Activated CD4-positive, alpha-beta T cell treated with anti-CD3 and anti-CD28 coated beads for 4 hours (primary cell): ENCODE measurements around the gene ZNF574.

Experiments used
- DNase-seq, 2 donors: peaks; one replicate each; pipeline ENCODE4 v3.0.0-alpha.2; 2020

The ZNF574 gene

GRCh38 chr19:42109896-42110295 is 33.9 kb downstream of the ZNF574 start:
- DNase-seq, result no peak

DNA sequence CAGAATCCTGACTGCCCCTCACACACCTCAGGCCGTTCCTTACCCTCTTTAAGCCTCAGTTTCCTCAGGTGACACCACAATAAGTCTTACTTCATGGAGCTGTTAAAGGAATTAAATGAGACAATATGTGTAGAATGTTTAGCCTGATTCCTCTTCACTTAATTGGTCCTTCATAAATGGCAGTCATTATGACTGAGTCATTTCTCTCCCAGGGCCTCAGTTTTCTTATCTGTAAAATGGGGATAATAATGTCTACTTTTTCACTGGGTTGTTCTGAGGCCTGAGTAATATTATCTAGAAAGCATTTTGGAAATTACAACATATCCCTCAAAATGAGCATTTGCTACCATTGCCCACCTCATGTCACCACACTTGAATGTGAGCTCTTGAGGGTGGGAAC is 34.7 kb downstream of the ZNF574 start:
- no peak for DNase-seq

GRCh38 chr19:42111384-42111783 is 35.4 kb downstream of the ZNF574 start:
- DNase-seq, result no peak

- no peak for DNase-seq
Measured at GRCh38 chr19:42111811-42112210, 35.8 kb downstream of the ZNF574 start.

DNA sequence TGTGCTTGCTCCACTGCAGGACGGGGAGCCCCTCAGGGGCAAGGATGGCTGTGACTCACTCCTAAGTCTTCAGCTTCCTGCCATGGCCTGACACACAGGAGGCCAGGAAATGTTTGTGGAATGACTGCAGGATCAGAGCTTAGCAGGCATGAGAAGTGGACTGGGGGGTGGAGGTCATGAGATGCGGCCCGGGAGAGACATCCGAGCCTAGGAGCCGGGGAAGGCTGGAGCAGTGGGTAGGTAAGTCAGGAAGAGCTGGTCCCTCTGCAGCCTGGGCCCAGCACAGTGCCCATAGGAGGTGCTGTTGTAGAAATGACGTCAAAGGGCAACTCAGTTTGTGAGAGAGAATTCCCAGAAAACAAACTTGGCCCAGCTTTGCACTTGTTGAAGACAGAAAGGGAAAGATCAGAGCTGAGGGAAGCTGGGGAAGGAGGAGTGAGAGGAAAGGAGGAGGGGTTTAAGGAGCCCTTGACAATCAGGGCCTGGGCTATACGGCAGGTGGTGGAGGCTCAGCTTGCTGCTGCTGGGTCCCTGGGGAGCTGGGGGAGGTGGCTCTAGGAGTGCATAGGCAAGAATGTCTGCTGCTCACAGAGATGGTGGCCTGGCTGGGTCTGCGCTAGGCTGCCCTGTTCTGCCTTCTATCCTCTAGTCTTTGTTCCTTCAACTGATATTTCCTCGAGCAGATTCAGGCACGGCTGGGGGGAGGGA is 37.8 kb downstream of the ZNF574 start:
- DNase-seq, result no peak

GRCh38 chr19:42114412-42114811 is 38.4 kb downstream of the ZNF574 start:
- DNase-seq, result no peak

DNA sequence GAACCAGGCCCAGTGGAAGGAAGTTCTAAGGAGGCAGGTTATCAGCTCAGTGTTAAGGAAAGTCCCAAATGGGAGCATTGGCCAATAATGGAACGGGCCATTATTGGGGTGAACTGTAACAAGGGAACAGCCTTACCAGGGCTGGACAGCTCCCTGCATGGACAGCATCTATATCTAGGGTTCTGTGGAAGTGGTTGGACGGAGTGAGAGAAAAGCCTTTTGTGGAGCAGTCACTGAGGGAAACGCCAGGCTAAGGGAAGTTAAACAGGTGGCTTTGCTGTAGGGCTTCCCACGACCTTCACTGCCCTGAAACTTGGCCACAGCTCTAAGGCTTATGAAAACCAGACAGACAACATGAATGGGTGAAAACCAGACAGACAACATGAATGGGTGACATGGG is 39.3 kb downstream of the ZNF574 start:
- DNase-seq, result no peak

GRCh38 chr19:42115705-42116104 is 39.7 kb downstream of the ZNF574 start:
- DNase-seq, result no peak

- no peak for DNase-seq
Measured at GRCh38 chr19:42116308-42117075, 40.5 kb downstream of the ZNF574 start.

GRCh38 chr19:42117076-42117475 is 41.1 kb downstream of the ZNF574 start:
- no peak for DNase-seq

DNA sequence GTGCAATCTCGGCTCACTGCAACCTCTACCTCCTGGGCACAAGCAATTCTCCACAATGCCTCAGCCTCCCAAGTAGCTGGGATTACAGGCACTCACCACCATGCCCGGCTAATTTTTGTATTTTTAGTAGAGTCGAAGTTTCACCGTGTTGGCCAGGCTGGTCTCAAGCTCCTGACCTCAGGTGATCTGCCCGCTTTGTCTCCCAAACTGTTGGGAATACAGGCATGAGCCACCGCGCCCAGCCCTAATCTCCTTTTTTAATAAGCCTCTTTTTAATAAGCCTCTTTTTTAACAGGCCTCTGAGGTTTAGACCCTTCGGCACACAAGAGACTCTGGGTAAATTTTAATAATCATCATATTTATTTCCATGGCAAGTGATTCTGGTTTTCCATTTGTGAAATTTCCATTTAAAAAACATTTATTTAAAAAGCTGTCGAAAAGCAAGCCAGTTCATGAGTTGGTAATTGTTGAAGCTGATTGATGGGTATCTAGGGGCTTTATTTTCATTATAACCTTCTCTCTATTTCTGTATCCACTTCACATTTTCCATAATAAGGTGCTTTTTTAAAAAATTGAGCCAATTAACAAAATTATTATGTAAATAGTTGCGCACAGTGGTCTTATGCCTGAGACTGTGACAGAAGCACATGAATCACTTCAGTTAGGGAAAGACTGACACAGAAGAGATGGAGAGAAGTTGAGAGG is 44.5 kb downstream of the ZNF574 start:
- no peak for DNase-seq

DNA sequence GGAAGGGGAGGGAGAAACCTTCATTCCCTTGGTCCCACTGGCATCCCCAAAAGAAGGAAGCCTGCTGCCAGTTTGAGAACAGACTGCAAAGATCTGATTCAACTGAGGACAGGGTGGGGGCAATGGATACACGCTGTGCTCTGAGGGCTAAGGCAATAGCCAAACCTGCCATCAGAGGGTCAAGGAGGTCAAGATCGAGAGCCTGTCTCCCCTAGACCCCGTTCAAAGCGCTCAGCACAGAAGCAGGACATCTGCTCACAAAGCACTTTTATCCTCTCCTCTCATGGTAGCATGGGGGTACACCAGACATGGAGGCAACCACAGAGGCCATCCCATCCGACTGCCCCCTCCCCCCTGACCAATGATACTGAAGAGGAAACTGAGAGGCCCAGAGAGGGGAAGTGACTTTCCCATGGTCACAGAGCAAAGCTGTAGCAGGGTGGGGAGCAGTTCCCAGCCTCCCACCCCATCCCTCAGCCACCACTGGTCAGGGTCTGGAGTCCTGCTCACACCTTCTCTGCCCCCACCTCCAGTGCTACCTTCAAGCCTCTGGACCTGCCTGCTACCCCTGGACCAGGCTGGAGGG is 45.2 kb downstream of the ZNF574 start:
- no peak for DNase-seq

DNA sequence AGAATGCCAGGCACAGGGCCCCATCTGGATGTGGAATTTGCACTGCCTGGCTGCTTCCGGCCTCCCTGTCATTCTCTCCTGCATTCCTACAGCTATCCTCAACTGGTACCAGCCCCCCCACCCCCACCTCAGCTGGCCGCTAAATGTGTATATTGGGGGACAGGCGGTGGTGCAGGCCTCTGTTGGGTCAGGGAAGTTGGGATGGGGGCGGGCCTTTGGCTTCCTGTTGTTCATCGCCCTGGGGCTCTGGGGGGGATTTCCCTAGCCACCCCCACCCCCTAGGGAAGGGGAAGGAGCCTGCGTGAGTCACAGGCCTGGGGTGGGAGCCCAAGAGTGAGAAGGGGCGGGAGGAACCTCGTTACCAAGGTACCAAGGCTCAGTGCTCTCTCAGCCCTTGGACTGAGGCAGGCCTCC is 45.7 kb downstream of the ZNF574 start:
- peak; percentile 89 to 91 for DNase-seq

DNA sequence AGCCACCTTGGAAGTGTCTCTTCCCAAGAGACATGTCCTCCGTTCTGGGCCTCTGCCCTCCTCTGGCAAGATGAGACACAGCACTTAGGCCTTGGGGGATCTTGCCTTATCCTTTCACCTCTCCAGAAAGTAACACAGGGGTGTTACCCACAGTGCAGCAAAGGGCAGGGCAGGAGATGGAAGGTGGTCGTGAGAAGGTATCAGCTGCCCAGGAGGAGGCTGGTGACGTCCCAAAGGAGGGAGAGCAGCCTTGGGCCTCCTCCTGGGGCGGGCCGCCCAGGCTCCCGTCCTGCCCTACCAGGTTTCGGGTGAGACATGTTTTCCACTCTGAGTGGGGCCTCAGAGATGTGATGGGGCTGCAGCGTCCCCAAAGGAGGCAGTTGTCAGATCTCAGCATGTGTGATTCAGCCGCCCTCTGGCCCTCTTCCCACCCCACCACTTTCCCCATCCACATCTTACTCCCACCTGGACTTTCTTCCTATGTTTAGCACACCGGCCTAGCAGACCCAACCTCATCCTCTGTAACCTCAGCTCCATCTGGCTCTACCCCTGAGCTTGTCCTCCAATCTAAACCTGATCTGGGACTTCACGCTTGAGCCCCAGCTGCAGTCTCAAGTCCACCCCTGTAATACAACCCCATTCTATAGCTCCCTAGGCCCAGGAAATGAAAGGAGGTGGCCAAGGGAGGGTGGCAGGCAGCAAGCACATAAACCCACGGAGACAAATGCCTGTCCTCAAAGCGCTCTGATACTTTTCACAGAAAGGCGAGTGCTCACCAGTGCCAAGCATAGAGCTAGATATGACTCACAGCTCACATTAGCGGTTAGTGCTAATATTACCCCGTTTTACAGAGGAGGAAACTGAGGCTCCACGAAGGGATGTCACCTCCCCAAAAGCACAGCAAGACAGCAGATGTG is 47.0 kb downstream of the ZNF574 start:
- peak; percentile 75 to 79 for DNase-seq

- DNase-seq, result no peak
Measured at GRCh38 chr19:42123765-42124164, 47.8 kb downstream of the ZNF574 start.

DNA sequence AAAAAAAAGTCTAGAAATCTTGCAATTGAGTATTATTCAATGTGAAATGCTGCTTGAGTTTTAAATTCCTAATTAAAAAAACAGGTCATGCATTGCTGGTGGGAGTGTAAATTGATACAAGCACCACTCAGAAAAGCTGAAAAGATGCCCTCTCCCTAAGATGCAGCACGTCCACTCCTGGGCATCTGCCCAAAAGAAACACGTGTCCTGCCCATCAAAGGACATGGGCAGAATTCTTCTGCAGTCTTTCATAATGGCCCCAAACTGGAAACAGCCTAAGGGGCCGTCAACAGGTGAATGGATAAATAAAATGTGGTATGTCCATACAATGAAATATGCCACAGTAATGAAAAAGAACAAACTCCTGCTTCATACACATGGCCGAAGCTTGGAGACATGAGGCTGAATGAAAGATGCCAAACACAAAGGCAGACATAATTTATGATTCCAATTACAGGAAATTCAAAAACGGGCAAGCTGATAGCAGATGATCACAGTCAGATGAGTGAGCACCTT is 48.5 kb downstream of the ZNF574 start:
- no peak for DNase-seq

DNA sequence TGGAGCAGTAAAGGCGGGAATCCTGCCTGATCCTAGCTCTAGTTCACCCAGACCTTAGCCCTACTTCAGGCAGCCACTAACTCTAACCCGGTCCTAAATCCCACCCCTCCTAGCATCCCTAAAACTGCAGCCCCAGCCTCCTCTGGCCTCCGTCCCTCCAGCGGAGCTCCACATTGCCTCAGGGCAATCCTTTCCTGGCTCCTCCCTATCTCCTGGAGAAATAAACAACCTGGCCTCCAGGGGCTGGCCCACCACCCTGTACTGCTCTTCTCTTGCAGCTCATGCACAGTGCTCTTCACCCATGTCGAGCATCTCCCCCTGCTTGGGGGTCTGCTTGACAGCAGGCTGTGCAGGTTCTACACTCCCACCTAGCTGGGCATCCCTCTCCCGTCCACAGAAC is 49.6 kb downstream of the ZNF574 start:
- no peak for DNase-seq

GRCh38 chr19:42126574-42126973 is 50.6 kb downstream of the ZNF574 start:
- no peak for DNase-seq

DNA sequence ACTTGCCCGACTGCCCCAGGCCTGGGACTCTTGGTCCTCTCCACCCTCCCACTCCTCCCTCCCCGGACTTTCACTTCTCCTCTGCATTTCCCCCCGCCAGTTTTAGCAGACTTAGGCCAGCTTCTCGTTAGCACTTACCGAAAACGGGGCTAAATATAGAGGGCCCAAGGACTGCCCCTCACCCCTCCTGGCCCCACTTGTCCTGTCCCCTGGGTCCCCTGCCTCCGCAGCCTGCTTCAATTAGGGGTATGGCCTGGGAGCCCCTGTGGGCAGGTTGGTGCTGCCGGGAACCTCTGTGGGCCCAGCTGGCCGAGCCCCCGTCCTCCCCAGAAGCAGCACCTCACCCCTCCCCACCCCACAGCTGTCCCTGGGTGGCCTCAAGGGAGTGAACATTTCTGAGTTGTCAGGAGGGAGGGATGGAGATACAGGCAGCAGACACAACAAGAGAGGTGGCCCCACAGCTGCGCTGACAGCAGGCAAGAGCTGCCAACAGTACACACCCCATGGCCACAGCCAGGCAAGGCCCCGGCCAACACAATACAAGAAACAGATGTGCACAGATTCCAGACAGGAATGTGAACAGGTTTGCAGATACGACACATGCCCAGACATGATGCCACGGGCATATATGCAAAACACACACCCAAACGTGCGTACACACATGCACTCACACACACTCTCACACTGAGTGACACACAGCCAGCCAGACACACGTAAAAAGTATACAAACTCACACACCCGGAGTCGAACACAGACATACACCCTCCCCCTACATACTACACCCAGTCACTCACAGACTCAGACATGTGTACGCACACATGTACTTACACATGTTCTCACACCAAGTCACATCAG is 53.7 kb downstream of the ZNF574 start:
- no peak for DNase-seq

DNA sequence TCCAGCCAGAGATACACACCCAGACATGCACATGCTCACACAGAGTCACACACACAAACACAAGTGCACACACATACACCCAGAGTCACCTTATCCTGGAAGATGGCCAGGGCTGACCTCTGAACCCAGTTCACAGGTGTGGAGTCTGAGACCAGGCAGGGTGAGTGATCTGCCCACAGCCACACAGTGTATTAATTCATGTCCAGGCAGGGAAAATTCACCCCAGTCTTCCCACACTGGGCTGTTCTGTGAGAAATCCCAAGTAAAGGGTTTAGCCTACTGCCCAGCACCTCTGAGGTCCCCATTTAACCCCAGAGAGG is 54.2 kb downstream of the ZNF574 start:
- no peak for DNase-seq
